Mucosa of rectum (tissue), 2 donors: ENCODE data around the gene ANKRD55.

Experiments used
- H3K27ac ChIP-seq, 2 donors: one replicate each; pipeline ENCODE4 v1.7.0; 2013; ENCODE audit warnings: inconsistent platforms in 2 of 2, low read depth in 2 of 2, low read length in 2 of 2
- H3K27me3 ChIP-seq, 2 donors: one replicate each; pipeline ENCODE4 v1.7.0; 2013; ENCODE audit warnings: low read length in 2 of 2; ENCODE audit not compliant: control insufficient read depth in 2 of 2, insufficient read depth in 2 of 2
- H3K36me3 ChIP-seq, 2 donors: one replicate each; pipeline ENCODE4 v1.7.0; 2013; ENCODE audit warnings: low read length in 2 of 2; ENCODE audit not compliant: control insufficient read depth in 2 of 2, insufficient read depth in 2 of 2
- H3K4me1 ChIP-seq, 2 donors: one replicate each; pipeline ENCODE4 v1.7.0; 2013; ENCODE audit warnings: low read length in 2 of 2, mild to moderate bottlenecking in 1 of 2; ENCODE audit not compliant: control insufficient read depth in 2 of 2, insufficient read depth in 2 of 2
- H3K4me3 ChIP-seq, 2 donors: one replicate each; pipeline ENCODE4 v1.7.0; 2013; ENCODE audit warnings: low read length in 2 of 2
- H3K9ac ChIP-seq, 2 donors: one replicate each; pipeline ENCODE4 v1.7.0; 2013; ENCODE audit warnings: low read length in 2 of 2, low read depth in 1 of 2, mild to moderate bottlenecking in 1 of 2
- H3K9me3 ChIP-seq, 2 donors: one replicate each; pipeline ENCODE4 v1.7.0; 2013; ENCODE audit warnings: low read length in 2 of 2; ENCODE audit not compliant: control insufficient read depth in 2 of 2
- donor health status: healthy.
- donor health status: Normal muscosa, but diverticular disease.

ANKRD55 gene

DNA sequence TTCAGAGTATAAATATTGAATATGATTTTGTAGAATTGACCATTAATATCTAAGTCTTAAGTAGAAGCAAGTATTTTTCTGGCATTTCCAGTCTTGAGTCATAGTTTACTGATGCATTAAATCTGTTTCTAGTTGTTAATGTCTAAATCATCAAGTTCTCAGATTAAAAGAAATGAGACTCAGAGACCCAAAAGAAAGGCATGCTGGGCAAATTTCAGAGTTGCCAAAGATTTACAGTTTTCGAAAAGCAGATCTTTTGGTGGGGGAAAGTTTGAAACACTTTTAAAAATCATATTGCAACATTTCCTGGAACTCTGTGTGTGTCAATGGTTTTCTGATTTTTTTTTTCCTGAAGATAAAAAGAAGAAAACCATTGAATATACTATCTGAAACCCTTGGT lies 60.9 kb downstream of the ANKRD55 start:
- Histone ChIP-seq H3K4me3 (no peak overlapping the region), H3K27me3 (no peaks in the 10 kb centered on the region)

GRCh38 chr5:56170557-56170956 lies 62.6 kb downstream of the ANKRD55 start:
- H3K9ac ChIP-seq: no peak overlapping the region
- H3K4me1 ChIP-seq: peaks cover 0 to 7% of the 10 kb centered on the region in 2 donors
- H3K9me3 ChIP-seq: no peaks in the 10 kb centered on the region
- H3K27me3 ChIP-seq: no peaks in the 10 kb centered on the region
- H3K4me3 ChIP-seq: no peak overlapping the region
- H3K27ac ChIP-seq: no peak overlapping the region
- no peaks in the 10 kb centered on the region for H3K36me3 ChIP-seq

More for the DNA sequence above, 60.9 kb downstream of the ANKRD55 start:
- H3K9me3 ChIP-seq: no peaks in the 10 kb centered on the region
- no peaks in the 10 kb centered on the region for H3K36me3 ChIP-seq
- no peak overlapping the region for H3K9ac ChIP-seq
- peaks cover 3 to 10% of the 10 kb centered on the region in 2 donors for H3K4me1 ChIP-seq
- no peak overlapping the region for H3K27ac ChIP-seq

DNA sequence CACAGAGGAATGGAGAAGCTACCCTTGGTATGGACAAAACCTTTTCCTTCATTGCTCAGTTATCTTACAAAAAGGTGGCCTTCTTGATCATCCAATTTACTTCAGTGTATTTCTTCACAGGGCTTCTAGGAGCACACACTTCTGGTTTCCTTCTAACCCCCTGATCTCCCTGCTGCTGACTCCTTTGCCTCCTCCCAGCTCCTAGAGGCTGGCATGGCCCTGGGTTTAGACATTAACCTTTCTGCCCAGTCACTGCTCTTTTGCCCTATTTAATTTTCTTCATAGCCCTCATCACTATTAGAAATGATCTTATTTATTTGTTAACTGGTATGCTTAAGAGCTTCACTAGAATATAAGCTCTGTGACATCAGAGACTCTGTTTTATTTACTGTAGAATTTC lies 63.2 kb downstream of the ANKRD55 start:
- Histone ChIP-seq H3K27ac (no peak overlapping the region), H3K9me3 (no peaks in the 10 kb centered on the region), H3K36me3 (no peaks in the 10 kb centered on the region), H3K27me3 (no peaks in the 10 kb centered on the region), H3K9ac (no peak overlapping the region), H3K4me3 (no peak overlapping the region), H3K4me1 (peaks cover 0 to 1% of the 10 kb centered on the region in 2 donors)

- Histone ChIP-seq H3K4me3 (no peak overlapping the region), H3K4me1 (no peaks in the 10 kb centered on the region), H3K36me3 (no peaks in the 10 kb centered on the region), H3K9me3 (no peaks in the 10 kb centered on the region), H3K27me3 (no peaks in the 10 kb centered on the region), H3K27ac (no peak overlapping the region), H3K9ac (no peak overlapping the region)
Measured at GRCh38 chr5:56169281-56169680, 63.8 kb downstream of the ANKRD55 start.

DNA sequence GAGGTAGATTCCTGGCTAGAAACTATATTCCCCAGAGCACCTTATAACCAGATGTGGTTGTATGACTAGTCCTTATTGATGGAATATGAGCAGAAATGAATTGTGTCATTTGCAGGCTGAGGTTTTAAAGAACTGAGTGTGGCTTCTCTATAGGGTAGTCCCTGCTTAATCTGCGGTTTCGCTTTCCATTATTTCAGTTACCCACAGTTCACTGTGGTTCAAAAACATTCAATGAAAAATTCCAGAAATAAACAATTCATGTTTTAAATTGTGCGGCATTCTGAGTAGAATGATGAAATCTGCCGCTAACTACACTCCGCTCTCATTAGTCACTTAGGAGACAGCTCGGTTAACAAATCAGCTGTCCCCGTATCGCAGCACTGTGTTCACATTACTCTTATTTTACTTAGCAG lies 65.1 kb downstream of the ANKRD55 start:
- no peak overlapping the region for H3K9ac ChIP-seq
- H3K4me3 ChIP-seq: no peak overlapping the region
- no peaks in the 10 kb centered on the region for H3K9me3 ChIP-seq
- no peaks in the 10 kb centered on the region for H3K36me3 ChIP-seq
- H3K27ac ChIP-seq: no peak overlapping the region
- no peaks in the 10 kb centered on the region for H3K4me1 ChIP-seq
- no peaks in the 10 kb centered on the region for H3K27me3 ChIP-seq

DNA sequence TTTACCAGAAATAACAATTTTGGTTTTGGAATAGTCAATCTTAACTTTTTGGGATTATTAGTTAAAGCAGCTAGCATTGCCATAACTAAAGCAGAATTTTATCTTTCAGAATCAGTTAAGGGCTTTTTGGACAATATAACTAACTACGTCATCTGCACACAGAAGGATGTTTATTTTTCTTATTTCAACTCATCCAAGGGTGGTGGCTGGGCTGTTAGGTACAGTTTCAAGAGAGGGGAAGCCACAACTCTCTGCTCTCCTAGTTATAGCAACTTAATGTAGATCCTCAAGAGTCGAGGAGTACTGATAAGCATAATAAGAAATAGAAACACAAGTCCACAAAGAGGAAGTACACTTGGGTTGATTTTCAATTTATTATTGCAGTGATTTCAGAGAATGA lies 65.6 kb downstream of the ANKRD55 start:
- no peak overlapping the region for H3K9ac ChIP-seq
- H3K4me3 ChIP-seq: no peak overlapping the region
- H3K27ac ChIP-seq: no peak overlapping the region
- H3K36me3 ChIP-seq: no peaks in the 10 kb centered on the region
- no peaks in the 10 kb centered on the region for H3K4me1 ChIP-seq
- no peaks in the 10 kb centered on the region for H3K9me3 ChIP-seq
- no peaks in the 10 kb centered on the region for H3K27me3 ChIP-seq

DNA sequence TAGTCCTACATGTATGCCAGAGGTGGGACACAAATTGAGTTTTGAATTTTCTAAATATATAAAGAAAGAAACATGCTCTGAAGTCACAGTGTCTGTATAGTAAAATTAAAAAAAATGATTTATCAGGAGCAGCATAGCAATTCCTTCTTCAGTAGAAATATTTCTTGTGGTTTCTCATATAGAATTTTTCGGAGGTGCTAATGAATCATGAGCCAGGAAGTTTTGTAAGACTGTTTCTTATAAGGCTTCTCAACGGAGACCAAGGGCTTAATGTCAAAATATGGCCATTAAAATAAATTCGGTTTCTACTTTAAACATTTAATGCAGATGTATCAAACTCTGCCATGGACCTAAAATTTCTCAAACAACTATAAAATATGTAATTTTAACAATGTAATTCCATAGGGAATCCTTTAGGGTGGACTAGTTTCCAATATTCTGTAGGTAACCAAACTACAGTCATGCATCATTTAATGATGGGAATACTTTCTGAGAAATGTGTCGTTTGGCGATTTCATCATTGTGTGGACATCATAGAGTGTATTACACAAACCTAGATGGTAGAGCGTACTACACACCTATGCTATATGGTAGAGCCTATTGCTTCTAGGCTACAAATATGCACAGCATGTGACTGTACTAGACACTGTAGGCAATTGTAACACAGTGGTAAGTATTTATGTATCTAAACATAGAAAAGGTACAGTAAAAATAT lies 66.3 kb downstream of the ANKRD55 start:
- no peaks in the 10 kb centered on the region for H3K4me1 ChIP-seq
- no peaks in the 10 kb centered on the region for H3K9me3 ChIP-seq
- no peak overlapping the region for H3K9ac ChIP-seq
- H3K27ac ChIP-seq: no peak overlapping the region
- H3K27me3 ChIP-seq: no peaks in the 10 kb centered on the region
- H3K4me3 ChIP-seq: no peak overlapping the region
- no peaks in the 10 kb centered on the region for H3K36me3 ChIP-seq

DNA sequence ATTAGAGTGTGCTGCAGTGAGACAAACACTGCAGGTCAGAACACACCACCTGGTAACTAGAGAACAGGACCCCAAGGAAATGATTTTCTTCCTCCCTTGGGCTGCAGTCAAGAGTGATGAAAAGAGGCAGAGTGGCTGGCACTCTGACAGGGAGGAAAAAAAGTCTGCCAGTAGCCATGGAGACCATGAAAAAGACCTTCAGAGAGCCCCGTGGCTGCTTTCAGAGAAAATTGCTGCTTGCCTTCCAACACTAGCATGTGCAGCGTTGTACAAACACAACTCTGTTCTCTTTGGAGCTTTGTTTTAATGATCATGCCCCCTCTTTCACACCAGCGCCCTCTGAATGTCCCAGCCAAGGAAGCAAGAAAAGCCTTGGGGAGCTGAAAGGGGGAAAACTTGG lies 68.8 kb downstream of the ANKRD55 start:
- Histone ChIP-seq H3K36me3 (no peaks in the 10 kb centered on the region), H3K4me3 (no peak overlapping the region), H3K27ac (no peak overlapping the region), H3K9me3 (no peaks in the 10 kb centered on the region), H3K27me3 (no peaks in the 10 kb centered on the region), H3K9ac (no peak overlapping the region), H3K4me1 (no peaks in the 10 kb centered on the region)

DNA sequence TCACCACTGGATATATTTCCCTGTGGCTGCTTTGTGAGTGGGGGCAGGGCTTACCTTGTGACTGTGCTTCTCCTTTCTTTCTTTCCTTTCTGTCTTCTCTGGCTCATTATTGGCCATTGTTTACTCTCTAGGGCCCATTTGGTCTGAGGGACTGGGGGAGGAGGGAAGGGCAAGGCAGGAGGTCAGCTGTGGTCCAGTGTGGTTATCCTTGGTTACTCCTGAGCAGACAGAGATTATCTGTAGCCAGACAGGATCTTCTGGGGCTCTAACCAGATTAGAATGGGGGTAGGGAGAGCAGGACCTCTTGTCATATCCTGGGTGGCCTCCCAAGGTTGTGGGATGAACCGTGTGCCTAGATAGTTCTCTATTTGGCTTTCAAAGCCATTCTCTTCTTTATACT lies 71.2 kb downstream of the ANKRD55 start:
- Histone ChIP-seq H3K4me3 (no peak overlapping the region), H3K4me1 (no peaks in the 10 kb centered on the region), H3K27ac (no peak overlapping the region), H3K9me3 (no peaks in the 10 kb centered on the region), H3K27me3 (no peaks in the 10 kb centered on the region), H3K36me3 (no peaks in the 10 kb centered on the region), H3K9ac (no peak overlapping the region)

DNA sequence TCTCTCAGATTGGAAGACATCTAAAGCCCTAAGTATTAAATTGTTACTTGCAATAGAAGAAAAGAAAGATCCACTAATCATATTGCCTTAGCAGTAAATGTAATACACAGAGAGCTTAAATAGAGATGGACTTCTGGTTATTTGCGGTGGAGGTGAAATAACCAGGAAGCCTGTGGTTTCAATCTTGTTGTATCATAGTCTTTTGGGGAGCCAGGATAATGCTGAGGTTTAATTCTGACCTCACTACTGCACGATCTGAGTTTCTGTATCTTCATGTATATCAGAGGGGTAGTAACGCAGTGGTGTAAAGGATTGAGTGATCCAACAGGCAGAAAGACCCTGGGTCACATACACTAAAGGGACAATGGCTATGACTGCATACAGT lies 71.7 kb downstream of the ANKRD55 start:
- Histone ChIP-seq H3K36me3 (no peaks in the 10 kb centered on the region), H3K4me3 (no peak overlapping the region), H3K4me1 (peaks cover 0 to 2% of the 10 kb centered on the region in 2 donors), H3K27me3 (no peaks in the 10 kb centered on the region), H3K9me3 (no peaks in the 10 kb centered on the region), H3K27ac (no peak overlapping the region), H3K9ac (no peak overlapping the region)
